Measurements from ENCODE around the gene PSMD13.
"Not testable (repeated sequence)": the region's sequence is repeated elsewhere in the genome, so short reads cannot be mapped to it uniquely, and the experiment has no call there.

The PSMD13 gene

GRCh38 chr11:236774-237767 is at the start of gene PSMD13:
TSS of gene PSMD13 (plus strand) at chr11:236976. CDS start at chr11:237050, 74 bp downstream.
- H3K4me3 ChIP-seq (ENCODE audit: low read depth, low read length) = peak within 1 kb of the TSS; percentile 90

- not testable (repeated sequence) for H3K4me3 ChIP-seq (ENCODE audit: low read depth, low read length)
These were observed 47.5 kb upstream of the PSMD13 start for GRCh38 chr11:189200-189783.

DNA sequence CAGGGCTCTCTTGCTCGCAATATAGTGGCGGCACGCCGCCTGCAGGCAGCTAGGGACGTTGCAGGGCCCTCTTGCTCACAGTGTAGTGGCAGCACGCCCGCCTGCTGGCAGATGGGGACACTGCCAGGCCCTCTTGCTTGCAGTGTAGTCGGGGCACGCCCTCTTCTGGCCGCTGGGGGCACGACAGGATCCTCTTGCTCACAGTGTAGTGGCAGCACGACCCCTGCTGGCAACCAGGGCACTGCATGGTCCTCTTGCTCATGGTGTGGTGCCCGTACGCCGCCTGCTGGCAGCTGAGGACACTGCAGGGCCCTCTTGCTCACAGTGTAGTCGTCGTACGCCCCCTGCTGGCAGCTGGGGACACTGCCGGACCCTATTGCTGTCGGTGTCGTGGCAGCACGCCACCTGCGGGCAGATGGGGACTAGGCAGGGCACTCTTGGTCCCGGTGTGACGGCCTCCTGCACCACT is 46.9 kb upstream of the PSMD13 start:
- H3K4me3 ChIP-seq (ENCODE audit: low read depth, low read length) = not testable (repeated sequence)

- not testable (repeated sequence) for H3K4me3 ChIP-seq (ENCODE audit: low read depth, low read length)
These were observed 46.2 kb upstream of the PSMD13 start for GRCh38 chr11:190546-190945.

DNA sequence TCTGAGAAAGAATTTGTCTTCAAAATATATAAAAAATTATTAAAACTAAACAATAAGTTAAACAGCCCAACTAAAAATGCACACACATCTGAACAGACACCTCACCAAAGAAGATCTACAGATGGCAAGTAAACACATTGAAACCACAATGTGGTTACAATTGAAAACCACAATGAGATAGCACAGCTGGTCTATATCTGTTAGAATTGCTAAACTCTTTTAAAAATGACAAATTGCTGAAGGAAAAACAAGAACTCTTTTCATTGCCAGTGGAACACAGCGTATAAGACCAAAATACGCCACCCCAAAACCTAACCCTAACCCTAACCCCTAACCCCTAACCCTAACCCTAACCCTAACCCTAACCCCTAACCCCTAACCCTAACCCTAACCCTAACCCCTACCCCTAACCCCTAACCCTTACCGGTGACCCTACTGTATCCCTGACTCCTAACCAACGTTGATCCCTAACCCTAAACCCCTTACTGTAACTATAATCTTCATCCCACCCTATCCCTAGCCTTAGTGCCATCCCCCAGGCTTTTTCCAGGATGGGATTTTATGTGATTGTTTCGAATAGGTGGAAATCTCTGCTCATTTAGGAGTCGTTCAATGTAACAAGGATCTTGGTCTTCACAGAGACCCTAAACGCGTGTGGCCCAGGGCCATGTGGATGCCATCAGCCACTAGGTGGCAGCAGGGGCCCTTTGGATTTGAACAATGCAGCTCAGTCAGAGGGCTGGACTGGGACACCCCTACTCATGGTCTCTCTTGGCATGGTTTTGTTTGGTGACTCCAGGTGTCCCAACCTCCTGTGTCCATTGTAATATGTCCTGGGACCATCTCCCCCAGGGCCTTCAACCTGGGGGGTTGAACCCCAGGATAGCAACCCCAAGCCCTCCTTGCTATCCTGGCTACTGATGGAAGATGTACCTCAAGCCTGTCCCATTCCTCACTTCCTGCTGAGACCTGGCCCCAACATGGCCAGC is 45.0 kb upstream of the PSMD13 start:
- not testable (repeated sequence) for H3K4me3 ChIP-seq (ENCODE audit: low read depth, low read length)

DNA sequence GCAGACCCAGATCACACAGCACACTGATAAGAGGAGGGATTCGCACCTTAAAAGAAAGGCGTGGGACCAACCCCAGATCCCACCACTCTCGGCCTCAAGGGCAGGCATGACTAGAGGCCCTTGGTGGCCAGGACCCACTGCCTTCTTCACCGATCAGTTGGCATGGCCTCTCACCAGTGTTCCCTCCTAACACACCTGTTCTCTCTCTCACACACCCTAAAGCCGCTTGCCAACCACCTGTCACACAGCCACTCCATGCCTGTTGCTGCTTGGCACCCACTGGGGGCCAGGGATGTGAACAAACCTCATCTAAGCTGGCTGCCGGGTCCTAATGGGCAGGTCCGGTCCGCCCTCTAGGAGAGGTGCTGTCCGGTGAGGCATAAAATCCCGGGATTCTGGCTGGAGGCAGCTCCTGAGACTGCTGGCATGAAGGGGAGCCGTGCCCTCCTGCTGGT is 44.1 kb upstream of the PSMD13 start, which contains the start of gene SCGB1C1:
TSS of gene SCGB1C1 (plus strand) at position 405 of the 455 bp plus-strand sequence. CDS start at position 427, 22 bp downstream.
- H3K4me3 ChIP-seq (ENCODE audit: low read depth, low read length) = not testable (repeated sequence)

- H3K4me3 ChIP-seq (ENCODE audit: low read depth, low read length) = not testable (repeated sequence)
These were observed 43.3 kb upstream of the PSMD13 start for GRCh38 chr11:193481-193880.

- no peak overlapping the region for H3K4me3 ChIP-seq (ENCODE audit: low read depth, low read length)
These were observed 39.7 kb upstream of the PSMD13 start for GRCh38 chr11:196786-197731.

DNA sequence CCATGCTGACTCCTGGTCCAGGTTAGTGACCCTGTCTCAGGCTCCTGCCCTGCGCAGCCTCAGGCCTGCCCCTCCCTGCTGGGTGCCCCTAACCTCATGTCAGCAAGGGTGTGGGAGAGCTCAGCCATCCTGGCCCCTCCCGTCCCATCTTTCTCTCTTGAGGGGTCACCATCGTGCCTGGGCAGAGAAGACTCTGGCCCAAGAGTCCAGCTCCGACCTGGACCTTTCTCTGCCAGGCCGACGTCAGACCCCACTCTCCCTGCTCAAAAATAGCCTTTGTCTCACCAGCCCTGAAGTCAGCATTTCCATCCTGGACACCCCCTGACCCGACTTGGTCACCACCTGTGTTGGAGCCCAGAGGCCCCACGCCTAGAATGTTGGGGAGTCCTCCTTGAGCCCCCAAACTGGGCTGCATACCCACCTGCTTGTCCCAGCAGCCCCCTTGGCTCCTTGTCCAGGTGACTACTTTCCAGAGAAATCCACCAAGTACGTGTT is 39.0 kb upstream of the PSMD13 start:
- no peak overlapping the region for H3K4me3 ChIP-seq (ENCODE audit: low read depth, low read length)

DNA sequence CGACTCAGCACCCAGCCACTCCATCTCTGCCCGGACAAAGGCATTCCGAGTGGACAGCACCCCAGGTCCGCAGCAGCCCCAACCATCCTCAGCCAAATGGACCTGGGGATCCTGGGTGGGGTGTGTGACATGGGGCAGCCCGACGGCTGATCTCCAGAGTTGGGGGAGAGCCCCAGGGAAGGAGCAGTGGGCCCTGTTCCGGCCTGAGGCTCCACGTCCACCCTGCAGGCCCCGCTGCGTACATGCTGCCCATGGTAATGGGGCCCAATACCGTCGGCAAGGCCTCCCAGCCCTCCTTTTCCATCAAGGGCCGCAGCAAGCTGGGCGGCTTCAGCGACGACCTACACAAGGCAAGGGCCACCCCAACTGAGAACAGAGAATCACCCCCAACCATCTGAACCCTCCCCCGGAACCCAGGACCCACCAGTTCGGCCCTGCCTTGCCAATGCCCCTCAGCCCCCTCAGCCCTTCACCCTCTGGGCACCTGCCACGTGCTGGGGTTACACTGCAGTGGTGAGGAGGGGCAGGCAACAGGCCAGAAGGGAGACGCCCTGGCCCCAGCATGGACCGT is 38.5 kb upstream of the PSMD13 start:
- H3K4me3 ChIP-seq (ENCODE audit: low read depth, low read length) = no peak overlapping the region

GRCh38 chr11:199004-199581 is 37.7 kb upstream of the PSMD13 start:
- no peak overlapping the region for H3K4me3 ChIP-seq (ENCODE audit: low read depth, low read length)

GRCh38 chr11:199782-200181 is 37.0 kb upstream of the PSMD13 start:
- no peak overlapping the region for H3K4me3 ChIP-seq (ENCODE audit: low read depth, low read length)

DNA sequence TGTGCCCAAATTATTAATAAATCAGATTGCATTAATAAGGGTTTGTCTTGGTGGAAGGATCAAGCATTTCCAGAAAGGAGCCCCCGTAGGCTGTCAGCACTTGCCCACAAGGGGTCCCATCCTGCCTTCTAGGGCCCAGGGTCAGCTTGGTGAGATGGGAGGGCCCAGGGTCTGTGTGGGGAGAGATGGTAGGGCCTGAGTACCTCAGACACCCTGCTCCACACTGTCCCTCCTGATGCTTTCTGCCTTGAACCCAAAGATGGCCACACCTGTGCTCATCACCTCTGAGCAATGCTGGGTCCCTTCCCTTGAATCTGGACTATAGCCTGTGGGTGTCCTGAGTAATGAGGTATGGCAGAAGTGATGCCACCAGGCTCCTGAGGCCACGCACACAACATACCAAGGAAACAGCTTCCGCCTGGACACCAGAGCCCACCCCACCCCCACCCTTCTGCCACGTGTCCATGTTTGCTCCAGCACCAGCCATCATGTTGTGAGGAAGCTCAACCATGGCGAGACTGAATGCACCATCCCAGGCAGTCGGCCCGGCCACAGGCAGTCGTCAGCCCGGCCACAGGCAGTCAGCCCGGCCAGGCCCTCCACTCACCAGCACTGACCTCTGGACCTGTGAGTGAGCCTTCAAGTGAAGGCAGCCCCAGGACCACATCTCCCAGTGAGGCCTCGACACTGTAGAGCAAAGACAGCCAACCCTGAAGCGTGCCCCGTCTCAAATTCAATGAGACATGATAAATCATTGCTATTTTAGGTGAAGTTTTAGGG is 36.4 kb upstream of the PSMD13 start:
- no peak overlapping the region for H3K4me3 ChIP-seq (ENCODE audit: low read depth, low read length)

DNA sequence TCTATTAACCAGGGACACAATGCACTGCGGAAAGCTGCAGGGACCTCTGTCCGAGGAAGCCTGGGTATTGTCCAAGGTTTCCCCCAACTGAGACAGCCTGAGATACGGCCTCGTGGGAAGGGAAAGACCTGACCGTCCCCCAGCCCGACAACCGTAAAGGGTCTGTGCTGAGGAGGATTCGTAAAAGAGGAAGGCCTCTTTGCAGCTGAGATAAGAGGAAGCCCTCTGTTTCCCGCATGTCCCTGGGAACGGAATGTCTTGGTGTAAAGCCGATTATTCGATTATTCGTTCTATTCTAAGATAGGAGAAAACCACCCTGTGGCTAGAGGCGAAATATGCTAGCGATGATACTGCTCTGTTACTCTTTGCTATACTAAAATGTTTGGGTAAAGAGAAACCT is 34.8 kb upstream of the PSMD13 start:
- no peak overlapping the region for H3K4me3 ChIP-seq (ENCODE audit: low read depth, low read length)

GRCh38 chr11:202490-202889 is 34.3 kb upstream of the PSMD13 start:
- no peak overlapping the region for H3K4me3 ChIP-seq (ENCODE audit: low read depth, low read length)

DNA sequence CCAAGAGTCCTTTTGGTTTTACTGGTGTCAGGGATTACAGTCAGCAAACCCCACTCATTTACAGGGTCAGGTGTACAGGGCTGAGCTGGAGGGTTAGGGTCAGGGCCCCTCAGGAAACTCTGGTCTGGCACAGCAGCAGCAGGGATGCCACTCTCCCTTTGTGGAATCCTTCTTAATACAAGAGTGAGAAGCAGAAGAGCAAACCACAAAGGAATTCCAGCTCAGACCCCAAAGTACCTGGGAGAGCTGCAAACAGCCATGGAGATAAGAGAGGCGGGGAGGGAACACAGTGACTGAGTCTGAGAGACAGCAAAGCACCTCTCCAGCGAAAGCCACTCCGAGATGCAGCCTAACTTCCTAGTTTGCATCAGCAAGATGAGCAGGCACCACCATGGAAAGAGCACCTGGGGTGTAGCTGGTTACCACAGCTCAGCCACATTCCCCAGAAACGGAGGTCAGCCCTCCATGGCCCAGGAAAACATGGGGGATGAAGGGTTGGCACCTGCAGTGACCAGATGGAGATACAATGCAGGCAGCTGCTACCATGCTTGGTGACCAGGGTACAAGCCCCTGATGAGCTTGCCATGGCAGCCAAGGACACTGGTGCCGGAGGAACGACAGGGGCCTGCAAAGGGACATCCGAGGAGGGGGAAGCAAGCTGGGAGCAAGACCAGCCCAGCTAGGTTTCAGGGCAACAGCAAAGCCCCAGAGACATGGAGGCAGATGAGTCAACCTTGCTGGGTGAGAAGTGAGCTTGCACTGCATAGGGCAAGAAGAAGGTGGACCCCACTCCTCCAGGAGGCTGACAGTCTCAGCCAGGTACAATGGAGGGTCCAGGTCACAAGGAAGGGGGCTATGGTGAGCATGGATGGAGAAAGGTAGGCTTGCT is 33.5 kb upstream of the PSMD13 start:
- no peak overlapping the region for H3K4me3 ChIP-seq (ENCODE audit: low read depth, low read length)
